ENCODE data around the gene AJM1.

DNA sequence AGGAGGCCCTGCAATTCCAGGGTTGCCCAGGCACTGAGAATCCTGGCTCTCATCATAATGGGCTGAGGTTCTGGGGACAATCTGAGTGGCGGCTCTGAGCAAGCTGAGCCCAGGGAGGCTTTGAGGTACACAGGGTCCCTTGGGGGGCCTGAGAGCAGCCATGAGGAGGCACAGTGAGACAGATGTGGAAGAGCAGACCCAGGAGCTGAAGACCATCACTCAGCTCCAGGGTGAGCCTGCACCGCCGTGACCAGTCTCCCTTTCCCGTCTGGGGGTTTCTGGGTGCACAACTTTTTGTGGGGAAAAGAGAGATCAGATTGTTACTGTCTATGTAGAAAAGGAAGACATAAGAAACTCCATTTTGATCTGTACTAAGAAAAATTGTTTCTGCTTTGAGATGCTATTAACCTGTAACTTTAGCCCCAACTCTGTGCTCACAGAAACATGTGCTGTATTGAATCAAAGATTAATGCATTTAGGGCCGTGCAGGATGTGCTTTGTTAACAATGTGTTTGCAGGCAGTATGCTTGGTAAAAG, 46.0 kb upstream of the AJM1 start, which contains the start of gene CCDC183:
- TF ChIP-seq, protein P1, sequence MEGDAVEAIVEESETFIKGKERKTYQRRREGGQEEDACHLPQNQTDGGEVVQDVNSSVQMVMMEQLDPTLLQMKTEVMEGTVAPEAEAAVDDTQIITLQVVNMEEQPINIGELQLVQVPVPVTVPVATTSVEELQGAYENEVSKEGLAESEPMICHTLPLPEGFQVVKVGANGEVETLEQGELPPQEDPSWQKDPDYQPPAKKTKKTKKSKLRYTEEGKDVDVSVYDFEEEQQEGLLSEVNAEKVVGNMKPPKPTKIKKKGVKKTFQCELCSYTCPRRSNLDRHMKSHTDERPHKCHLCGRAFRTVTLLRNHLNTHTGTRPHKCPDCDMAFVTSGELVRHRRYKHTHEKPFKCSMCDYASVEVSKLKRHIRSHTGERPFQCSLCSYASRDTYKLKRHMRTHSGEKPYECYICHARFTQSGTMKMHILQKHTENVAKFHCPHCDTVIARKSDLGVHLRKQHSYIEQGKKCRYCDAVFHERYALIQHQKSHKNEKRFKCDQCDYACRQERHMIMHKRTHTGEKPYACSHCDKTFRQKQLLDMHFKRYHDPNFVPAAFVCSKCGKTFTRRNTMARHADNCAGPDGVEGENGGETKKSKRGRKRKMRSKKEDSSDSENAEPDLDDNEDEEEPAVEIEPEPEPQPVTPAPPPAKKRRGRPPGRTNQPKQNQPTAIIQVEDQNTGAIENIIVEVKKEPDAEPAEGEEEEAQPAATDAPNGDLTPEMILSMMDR (IDR thresholded peaks at IDR 0.05) = no peak
- TF ChIP-seq POLR2A (IDR thresholded peaks at IDR 0.05) = no peak
- TF ChIP-seq POLR2AphosphoS5 (IDR thresholded peaks at IDR 0.05) = no peak

All from suprapubic skin (tissue), 4 donors.